ENCODE measurements around the gene BCAS1.
A peak's percentile ranks its signal among the peaks of the same experiment; 100 is the strongest.

Gene BCAS1, protein sequence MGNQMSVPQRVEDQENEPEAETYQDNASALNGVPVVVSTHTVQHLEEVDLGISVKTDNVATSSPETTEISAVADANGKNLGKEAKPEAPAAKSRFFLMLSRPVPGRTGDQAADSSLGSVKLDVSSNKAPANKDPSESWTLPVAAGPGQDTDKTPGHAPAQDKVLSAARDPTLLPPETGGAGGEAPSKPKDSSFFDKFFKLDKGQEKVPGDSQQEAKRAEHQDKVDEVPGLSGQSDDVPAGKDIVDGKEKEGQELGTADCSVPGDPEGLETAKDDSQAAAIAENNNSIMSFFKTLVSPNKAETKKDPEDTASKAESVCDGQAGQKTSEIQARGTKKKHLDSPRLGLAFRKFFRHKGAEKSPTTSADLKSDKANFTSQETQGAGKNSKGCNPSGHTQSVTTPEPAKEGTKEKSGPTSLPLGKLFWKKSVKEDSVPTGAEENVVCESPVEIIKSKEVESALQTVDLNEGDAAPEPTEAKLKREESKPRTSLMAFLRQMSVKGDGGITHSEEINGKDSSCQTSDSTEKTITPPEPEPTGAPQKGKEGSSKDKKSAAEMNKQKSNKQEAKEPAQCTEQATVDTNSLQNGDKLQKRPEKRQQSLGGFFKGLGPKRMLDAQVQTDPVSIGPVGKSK

DNA sequence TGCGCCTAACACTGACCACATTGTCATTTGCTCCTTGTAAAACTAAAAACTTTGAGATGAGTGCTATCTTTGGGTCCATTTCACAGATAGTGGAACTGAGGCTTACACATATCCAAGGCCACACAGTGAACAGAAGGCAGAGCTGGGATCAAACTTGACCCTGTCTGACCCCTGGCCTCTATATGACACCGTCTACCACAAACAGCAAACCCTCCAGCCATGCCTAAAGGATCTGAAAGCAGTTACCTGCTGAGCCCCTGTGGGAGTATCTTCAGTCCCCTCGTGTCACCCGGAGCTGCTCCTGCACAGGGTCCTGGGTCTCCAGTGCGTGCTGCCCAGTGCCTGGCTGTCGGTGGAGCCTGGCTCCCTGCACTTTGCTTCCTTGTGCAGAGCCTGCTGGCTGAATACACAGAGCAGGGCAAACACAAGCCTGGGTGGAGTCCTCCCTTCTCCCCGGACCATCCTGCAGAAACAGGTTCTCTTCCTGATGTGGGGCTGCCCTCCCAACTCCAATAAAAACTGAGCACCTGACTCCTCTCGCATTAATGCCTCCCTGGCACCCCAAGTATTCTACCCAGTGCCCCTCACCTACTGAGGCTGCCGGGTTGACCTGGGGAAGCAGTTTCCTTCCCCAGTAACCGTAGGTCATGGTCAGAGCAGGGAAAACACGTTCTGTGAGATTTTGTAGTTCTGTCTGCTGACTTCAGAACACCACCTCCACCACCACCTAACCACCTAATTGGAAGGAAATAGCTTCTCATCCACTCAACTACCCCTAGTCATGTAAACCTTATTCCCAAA, at the start of gene BCAS1:
Gene BCAS1 (minus strand): TSS at position 408 of the 801 bp plus-strand sequence. CDS start 11,876 bp downstream, outside the sequence.
- DNase-seq: no peak

DNA sequence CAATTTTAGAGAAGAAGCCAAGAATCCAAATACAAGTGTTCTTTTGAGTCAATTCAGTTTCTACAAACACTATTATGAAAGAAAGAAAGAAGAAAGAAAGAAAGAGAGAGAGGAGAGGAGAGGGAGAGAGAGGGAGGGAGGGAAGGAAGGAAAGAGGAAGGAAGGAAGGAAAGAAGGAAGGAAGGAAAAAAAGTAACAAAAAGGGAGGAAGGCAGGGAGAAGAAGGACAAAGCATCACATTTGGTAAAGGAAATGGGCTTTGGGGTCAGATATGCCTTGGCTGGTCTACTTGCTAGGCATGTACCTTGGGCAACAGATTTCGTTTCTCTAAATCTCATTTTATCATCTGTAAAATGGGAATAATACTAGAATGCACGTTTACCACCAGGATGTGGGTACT, 49.4 kb upstream of the BCAS1 start:
- DNase-seq: no peak

DNA sequence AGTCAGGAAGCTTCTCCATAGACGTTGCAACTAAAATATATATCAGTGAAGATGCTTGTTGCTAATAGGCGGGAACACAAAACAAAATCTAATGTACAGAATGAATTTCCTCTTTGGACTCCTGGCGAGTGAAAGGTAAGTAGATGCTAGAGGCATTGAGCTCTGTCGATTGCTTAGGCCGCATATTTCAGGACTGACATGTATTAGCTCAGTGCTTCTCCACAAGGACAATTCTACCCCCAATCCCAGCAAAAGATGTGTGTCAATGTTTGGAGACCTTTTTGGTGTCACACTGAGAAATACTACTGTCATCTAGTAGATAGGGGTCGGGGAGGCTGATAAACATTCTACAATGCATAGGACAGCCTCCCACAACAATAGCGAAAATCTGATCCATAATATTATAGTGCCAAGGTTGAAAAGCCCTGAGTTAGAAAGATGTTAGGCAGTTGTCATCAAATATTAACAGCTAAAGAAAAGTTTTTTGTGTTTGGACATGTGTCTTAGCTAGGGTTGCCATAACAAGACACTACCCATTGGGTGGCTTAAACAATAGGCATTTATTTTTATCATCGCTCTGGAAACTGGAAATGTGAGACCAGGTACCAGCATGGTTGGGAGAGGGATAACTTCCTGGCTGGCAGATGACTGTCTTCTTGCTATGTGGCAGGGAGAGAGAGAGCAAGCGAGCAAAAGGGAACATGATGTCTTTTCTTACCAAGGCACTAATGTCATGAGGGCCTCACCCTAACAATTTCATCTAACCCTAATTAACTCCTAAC, 48.0 kb upstream of the BCAS1 start:
- no peak for DNase-seq

DNA sequence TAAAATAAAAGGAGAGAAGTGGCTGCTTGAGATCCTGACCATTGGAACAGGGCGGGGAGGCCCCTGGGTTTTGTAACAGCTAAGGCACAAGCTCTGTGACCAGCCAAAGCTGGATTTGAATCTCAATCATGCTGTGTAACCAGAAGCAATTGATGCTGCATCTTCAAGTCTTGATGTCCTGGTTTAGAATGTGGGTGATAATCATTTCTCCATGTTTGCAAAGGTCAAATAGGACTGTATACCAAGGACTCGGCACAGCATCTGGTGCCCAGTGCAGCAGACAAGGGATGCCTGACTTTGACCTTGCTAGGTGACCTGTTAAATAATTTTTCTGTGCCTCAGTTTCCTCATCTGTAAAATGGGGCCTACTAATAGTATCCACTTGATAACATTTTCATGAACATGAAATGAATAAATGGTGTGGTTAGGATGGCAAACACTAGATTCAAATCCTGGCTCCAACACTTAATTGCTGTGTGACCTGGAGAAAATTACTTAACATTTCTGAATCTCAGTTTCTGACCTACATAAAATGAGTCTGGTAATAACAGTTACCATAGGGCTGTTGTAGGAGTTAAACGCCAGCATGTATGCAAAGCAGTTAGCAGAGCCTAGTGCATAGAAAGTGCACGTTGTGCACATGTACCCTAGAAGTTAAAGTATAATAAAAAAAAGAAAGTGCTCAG, 46.3 kb upstream of the BCAS1 start:
- DNase-seq: no peak

DNA sequence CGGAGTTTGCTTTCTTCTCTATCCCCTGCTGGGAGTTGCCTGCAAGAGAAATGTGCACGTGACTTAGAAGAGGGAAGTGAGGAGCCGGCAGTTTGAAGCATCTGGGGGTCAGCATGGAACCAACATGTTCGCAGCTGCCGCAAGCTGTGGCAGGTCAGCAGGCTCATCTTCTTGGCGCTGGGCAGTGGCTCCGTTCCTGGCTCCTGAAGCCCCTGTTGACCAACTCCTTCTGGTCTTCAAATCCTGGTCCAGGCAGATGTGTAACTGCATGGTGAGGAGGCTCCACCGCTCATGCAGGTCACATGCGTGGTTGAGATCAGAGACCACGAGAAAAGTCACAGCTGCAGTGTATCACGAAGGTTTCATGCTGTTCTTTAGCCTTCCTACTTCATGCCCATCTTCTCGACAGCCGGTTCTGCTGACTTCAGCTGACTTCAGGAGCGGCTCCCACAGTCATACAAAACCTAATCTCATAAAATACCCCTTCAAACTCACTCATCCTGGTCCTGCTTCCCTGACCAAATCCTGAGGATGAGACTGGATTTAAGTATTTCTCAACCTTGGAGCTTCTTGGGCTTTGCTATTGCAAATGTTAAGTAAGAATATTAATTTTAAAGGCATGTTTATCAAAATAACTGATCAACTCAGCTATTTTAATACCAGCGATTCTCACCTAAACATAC, 44.9 kb upstream of the BCAS1 start:
- DNase-seq: peak; percentile 3

DNA sequence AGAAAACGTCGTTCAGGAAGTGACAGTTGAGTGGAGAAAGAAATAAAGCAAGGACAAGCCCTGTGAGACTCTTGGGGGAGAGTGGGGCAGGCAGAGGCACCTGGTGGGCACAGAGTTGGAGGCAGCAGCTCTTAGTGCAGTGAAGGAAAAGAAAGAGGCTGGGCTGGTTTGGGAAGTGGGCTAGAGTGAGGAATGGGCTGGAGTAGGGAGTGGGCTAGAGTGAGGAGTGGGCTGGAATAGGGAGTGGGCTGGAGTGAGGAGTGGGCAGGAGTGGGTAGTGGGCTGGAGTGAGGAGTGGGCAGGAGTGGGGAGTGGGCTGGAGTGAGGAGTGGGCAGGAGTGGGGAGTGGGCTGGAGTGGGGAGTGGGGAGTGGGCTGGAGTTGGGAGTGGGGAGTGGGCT, 43.7 kb upstream of the BCAS1 start:
- DNase-seq: no peak

DNA sequence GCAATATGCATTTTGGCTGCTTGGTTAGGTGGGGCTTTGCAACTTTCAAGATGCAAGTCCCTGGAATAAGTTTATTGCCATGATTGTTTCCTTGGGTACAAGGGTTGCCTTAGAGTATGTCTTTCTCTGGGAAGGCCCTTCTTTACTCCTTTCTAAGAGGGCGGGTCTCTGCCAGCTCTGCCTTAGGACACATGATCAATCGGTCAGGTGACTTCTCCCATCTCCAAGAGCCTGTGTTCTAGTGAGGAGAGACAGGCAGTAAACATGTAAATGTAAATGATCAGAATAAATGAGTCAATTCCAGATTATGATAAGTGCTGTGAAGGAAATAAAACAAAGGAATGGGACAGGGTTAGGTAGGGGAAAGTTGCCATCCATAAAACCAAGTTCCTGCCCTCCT, 43.2 kb upstream of the BCAS1 start:
- DNase-seq: no peak

DNA sequence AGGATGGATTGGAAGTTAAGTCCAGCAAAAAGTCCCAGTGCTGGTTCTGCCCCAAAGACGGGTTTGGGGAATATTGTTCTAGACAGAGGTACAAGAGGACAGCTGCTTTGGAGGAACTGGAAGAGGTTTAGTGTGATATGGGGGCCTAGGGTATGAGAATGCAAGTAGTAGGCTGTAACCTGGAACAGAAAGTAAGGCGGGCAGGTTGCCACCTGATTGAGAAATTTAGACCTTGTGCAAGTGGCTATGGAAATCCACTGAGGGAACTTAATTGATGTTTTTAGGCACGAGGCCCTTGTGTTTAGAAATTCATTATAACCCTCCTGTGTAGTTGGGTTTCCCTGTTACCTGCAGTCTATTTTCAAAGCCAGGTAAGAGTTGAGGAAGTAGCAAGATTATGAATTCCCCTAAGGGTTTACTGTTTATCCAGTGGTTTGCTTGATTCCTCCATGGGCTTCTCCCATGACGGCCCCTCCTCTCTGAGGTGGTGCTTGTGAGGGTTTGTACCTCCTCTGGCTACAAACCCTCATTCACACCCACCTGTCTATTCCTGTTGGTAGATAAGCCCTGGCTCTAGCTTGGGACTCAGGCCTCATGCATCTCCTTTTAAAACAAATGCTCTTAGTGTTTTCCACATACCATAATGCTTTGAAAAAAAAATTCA, 42.0 kb upstream of the BCAS1 start:
- DNase-seq: no peak

DNA sequence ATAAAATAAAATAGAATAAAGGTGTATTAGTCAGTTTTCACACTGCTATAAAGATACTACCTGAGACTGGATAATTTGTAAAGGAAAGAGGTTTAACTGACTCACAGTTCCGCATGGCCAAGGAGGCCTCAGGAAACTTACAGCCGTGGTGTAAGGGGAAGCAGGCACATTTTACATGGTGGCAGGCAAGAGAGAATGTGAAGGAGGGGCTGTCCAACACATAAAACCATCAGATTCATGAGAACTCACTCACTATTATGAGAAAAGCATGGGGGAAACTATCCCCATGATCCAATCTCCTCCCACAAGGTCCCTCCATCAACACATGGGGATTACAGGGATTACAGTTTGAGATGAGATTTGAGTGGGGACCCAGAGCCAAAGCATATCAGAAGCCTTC, 41.1 kb upstream of the BCAS1 start:
- no peak for DNase-seq

DNA sequence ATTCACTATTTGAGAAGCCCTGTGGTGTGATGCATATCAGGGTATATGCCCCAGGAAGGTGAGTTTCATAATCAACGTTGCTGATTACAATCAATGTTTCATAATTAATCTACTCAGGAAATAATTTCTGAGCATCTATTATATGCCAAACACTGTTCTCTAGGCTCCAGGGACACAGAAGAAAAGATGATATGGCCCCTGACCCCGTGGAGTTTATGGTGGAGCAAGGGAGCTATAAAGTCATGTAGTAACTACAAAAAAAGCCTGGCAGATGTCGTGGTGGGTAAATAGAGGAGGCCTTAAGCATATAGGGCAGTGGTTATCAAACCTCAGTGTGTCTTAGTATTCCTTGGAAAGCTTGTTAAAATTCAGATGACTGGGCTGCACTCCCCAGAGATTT, 40.1 kb upstream of the BCAS1 start:
- DNase-seq: no peak

DNA sequence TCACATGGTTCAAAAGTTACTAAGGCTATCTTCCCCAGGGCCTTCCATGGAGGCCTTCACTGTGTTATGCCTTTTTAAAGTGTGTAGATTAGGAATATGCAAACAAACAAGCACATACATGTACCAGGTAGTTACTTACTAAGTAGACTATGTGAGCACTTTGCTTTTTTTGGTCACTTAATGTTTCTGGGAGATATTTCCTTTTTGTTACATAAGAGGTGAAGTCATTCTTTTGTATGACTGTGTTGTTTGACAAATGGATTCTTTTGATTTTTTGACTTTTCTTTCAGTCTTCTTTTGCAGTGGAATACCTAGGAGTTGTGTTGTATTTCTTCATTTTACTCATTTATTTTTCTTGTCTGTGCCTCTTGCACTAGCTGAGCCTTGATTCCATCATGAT, 39.6 kb upstream of the BCAS1 start:
- DNase-seq: no peak

DNA sequence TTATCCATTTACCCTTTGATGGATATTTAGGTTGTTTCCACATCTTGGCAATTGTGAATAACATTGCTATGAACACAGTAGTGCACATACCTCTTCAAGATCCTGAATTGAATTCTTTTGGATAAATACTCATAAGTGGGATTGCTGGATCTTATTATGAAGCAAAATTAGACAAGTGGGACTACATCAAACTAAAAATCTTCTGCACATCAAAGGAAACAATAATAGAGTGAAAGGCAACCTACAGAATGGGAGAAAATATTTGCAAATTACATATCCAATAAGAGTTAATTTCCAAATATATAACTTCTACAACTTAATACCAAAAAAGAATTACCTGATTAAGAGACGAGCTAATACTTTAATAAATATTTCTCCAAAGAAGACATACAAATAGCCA, 38.4 kb upstream of the BCAS1 start:
- DNase-seq: no peak

DNA sequence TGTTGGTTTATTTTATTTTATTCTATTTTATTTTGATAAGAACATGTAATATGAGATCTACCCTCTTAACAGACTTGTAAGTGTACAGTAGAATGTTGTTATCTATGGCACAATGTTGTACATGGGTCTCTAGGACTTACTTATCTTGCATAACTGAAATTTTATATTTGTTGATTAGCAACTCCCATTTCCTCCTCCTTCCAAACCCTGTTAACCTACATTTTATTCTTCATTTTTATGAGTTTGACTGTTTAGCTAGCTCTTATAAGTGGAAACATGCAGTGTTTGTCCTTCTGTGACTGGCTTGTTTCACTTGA, 37.9 kb upstream of the BCAS1 start:
- no peak for DNase-seq

DNA sequence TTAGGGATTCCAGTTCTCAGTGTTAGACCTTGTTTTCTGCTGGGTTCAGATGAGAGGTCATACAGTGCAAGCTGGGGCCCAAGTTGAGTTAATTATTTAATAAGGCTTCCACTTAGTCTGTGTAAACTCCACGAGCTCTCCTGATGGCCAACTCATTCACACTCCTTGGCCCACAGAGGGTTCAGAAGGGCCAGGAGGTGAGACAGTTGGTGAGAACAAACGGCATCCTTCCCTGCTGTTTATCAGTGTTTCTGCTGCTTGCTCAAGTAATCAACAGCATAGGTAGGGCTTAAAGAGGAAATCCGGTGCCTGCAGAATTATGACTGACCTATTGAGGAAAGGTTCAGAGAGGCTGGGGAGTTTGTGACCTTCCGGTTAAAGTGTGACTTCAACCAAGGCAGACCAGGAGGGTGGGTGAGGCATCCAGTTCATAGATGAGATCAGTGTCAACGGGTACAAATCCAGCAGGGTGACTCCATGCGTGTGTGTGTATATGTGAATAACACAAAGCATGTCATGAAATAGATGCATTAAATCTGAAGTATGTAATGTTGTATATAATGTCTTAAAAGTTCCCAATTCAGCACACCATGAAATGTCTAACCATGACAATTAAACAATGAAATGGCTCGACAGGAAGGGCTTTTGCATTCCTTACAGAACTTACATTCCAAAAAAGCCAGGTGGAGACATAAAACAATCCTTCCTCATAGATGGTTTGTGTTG, 37.4 kb upstream of the BCAS1 start:
- no peak for DNase-seq

DNA sequence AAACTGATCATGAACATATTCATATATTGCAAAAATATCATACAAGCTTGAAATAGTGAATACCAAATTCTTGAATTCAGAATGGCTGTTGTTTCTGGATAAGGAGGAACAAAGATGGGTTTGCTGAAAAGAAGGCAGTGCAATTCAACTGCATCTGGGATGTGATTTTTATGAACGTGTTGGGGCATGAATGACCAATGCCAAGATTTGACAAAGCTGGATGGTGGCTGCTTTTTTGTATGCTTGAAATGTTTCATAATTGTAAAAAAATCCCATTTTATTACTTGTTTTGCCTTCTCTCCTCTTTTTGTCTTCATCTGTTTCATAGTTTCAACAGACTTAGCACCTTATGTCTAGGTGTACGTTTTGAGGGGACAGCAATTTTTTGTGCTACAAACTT, 36.8 kb upstream of the BCAS1 start:
- no peak for DNase-seq

DNA sequence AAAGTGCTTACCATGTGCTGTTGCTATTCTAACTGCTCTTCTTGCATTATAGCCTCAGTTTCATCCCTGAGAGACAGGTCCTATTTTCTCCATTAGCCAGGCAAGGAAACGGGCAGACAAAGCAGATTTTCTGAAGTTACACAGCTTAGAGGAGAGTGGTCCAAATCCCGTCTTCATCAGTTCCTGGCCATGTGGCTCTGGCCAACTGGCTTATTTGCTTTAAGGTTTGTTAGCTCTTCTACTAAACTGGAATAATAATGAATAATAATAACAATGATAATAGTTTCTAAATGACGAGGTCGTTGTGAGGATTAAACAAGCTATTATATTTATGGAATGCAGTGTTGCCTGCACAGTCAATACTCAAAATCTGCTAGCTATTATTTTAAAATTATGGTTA, 35.8 kb upstream of the BCAS1 start:
- no peak for DNase-seq

DNA sequence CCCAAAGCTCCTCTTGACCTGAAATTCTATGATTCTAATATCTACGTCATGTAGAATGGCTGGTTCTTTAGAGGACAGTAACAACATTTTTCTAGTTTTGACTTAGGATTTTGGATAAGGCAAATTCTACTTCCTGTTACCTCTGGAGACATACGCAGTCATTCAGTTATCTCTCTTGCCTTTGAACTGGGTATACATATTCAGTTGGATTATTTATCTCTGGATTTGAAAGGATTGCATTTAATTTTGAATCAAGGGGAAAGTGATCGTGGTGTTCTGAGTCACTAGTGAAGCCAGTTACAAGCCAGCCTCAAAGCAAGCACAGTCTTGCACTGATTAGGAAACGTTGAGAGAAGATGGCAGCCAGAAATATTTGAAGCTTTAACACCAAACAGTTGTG, 35.3 kb upstream of the BCAS1 start:
- no peak for DNase-seq

DNA sequence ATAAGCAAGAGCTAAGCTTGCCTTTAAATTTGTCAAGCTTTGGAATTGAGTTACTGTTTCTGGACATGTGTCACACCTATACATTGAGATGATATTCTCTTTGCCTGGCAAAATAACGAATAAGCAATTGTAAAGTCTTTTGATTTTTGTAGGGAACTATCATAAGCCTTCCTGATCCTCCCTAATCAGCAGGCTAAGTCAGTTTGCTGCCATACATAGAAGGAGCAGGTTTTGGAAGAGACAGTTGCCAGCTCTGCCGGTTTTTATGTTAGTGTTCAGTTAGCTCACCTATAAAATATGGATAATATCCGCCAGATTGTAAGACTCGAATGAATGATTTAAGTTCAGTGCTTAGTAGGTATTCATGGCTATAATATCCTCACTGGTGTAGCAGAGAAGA, 34.4 kb upstream of the BCAS1 start:
- no peak for DNase-seq

DNA sequence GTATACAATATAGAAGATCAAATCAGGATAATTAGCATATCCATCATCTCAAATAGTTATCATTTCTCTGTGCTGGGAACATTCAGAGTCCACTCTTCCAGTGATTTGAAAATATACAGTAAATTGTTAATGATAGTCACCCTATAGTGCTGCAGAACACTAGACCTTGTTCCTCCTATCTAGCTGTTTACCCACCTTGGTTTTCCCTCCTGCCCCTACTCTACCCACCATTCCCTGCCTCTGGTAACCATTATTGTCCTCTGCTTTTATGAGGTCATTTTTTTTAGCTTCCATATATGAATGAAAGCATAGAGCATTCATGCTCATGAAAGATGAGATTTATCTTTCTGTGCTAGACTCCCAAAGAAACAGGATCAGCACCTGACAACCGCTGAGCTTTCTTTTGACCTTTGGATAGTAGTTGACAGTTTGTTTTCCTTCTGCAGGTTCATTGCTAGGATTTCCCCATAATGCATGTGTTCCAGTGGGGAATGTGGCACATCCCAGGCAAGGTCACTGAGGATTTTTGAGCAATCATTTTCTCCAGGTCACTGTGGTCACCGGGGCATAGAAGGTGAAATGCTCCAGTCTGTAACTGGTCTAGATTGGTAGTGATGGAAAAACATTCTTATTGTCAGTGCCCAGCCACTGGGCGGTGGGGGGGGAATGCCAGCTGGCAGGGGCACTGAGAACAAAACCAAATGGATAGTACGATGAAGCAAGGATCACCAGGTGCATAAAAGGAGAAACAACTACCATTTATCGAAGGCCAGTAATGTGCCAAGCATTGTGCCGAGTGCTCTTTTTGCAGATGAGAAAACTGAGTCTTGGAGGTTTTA, 33.6 kb upstream of the BCAS1 start:
- no peak for DNase-seq

Data from OCI-M1 (cell line).